ENCODE measurements around the gene TCEAL8.

GRCh38 chrX:103250977-103251376 lies 4.0 kb downstream of the TCEAL8 start:
- TF ChIP-seq POLR2A (IDR thresholded peaks at IDR 0.05; ENCODE audit: borderline replicate concordance, extremely low read depth, insufficient read depth, insufficient read length) (no peak), REST (IDR thresholded peaks at IDR 0.05; ENCODE audit: low read depth) (no peak), CTCF (IDR thresholded peaks at IDR 0.05 in 2 of 3, conservative IDR thresholded peaks at IDR 0.05 in 1 of 3; ENCODE audit: borderline replicate concordance in 1 of 3, insufficient read depth in 1 of 3, low read depth in 2 of 3, low read length in 2 of 3) (no peak), EZH2 (IDR thresholded peaks at IDR 0.05) (no peak)

Measured in HCT116 (cell line).